H9 (cell line): Measurements from ENCODE around the gene PEX5L. TPM values are rescaled to one million over a fixed set of nuclear protein-coding genes. Genes with fewer than 3 reads are reported as not detected.

Experiments used
- DNase-seq: peaks from one replicate; pipeline ENCODE4 v3.0.0-alpha.2; 2017
- H2AFZ ChIP-seq: one replicate; pipeline ENCODE4 v1.6.1; 2013; ENCODE audit warnings: mild to moderate bottlenecking, low read length, control low read depth, moderate library complexity
- H2AK5ac ChIP-seq: 2 replicates; pipeline ENCODE4 v1.6.1; 2013; ENCODE audit warnings: low read length, control low read depth, mixed read lengths; ENCODE audit not compliant: insufficient read length
- H2BK120ac ChIP-seq: one replicate; pipeline ENCODE4 v1.6.1; 2013; ENCODE audit warnings: low read depth, mild to moderate bottlenecking, low read length, control low read depth, inconsistent platforms; ENCODE audit not compliant: poor library complexity, severe bottlenecking
- H2BK12ac ChIP-seq: 2 replicates; pipeline ENCODE4 v1.6.1; 2013; ENCODE audit warnings: low read length, control low read depth, mixed read lengths, low read depth; ENCODE audit not compliant: insufficient read length
- H2BK15ac ChIP-seq: 2 replicates; pipeline ENCODE4 v1.6.1; 2013; ENCODE audit warnings: low read depth, low read length, control low read depth
- H2BK20ac ChIP-seq: one replicate; pipeline ENCODE4 v1.6.1; 2013; ENCODE audit warnings: low read depth, mild to moderate bottlenecking, low read length, control low read depth, inconsistent platforms; ENCODE audit not compliant: poor library complexity, severe bottlenecking
- H2BK5ac ChIP-seq: 2 replicates; pipeline ENCODE4 v1.6.1; 2013; ENCODE audit warnings: low read length, control low read depth, mixed read lengths; ENCODE audit not compliant: insufficient read length
- H3K14ac ChIP-seq: 2 replicates; pipeline ENCODE4 v1.6.1; 2013; ENCODE audit warnings: low read length, control low read depth; ENCODE audit not compliant: insufficient read depth
- H3K18ac ChIP-seq: 2 replicates; pipeline ENCODE4 v1.6.1; 2013; ENCODE audit warnings: low read depth, mild to moderate bottlenecking, mixed read lengths, low read length, control low read depth; ENCODE audit not compliant: insufficient read length
- H3K23ac ChIP-seq: 2 replicates; pipeline ENCODE4 v1.6.1; 2013; ENCODE audit warnings: low read length, control low read depth, mixed read lengths, low read depth; ENCODE audit not compliant: insufficient read length
- H3K23me2 ChIP-seq: 2 replicates; pipeline ENCODE4 v1.6.1; 2013; ENCODE audit warnings: low read depth, mild to moderate bottlenecking, mixed read lengths, low read length, control low read depth; ENCODE audit not compliant: insufficient read length, poor library complexity, severe bottlenecking
- H3K27ac ChIP-seq: 2 replicates; pipeline ENCODE4 v1.5.1; 2013; ENCODE audit warnings: low read length, control low read depth, mixed read lengths, low read depth; ENCODE audit not compliant: insufficient read length
- H3K27me3 ChIP-seq: 2 replicates; pipeline ENCODE4 v1.6.1; 2013; ENCODE audit warnings: low read length, control low read depth, inconsistent platforms; ENCODE audit not compliant: insufficient read depth
- H3K4ac ChIP-seq: 2 replicates; pipeline ENCODE4 v1.6.1; 2013; ENCODE audit warnings: low read depth, mild to moderate bottlenecking, control low read depth, inconsistent platforms, low read length, moderate library complexity
- H3K4me1 ChIP-seq: 2 replicates; pipeline ENCODE4 v1.6.1; 2013; ENCODE audit warnings: low read length, control low read depth, inconsistent platforms; ENCODE audit not compliant: insufficient read depth
- H3K4me2 ChIP-seq: 2 replicates; pipeline ENCODE4 v1.6.1; 2013; ENCODE audit warnings: low read length, control low read depth, mixed read lengths; ENCODE audit not compliant: insufficient read length, insufficient read depth
- H3K56ac ChIP-seq: 2 replicates; pipeline ENCODE4 v1.6.1; 2013; ENCODE audit warnings: low read depth, mild to moderate bottlenecking, mixed read lengths, low read length, control low read depth; ENCODE audit not compliant: insufficient read length
- H3K79me1 ChIP-seq: 2 replicates; pipeline ENCODE4 v1.6.1; 2013; ENCODE audit warnings: low read depth, mild to moderate bottlenecking, moderate library complexity, low read length, control low read depth, inconsistent platforms; ENCODE audit not compliant: insufficient read depth, poor library complexity, severe bottlenecking
- H3K79me2 ChIP-seq: 2 replicates; pipeline ENCODE4 v1.6.1; 2013; ENCODE audit warnings: low read length, control low read depth, inconsistent platforms; ENCODE audit not compliant: insufficient read depth
- H3K9ac ChIP-seq: 2 replicates; pipeline ENCODE4 v1.6.1; 2013; ENCODE audit warnings: low read length, control low read depth, mixed read lengths; ENCODE audit not compliant: insufficient read length; ENCODE audit errors: extremely low read depth
- H3K9me3 ChIP-seq: one replicate; pipeline ENCODE4 v1.6.1; 2013; ENCODE audit warnings: low read depth, low read length, inconsistent platforms; ENCODE audit not compliant: control insufficient read depth
- H3T11ph ChIP-seq: one replicate; pipeline ENCODE4 v1.6.1; 2013; ENCODE audit warnings: mild to moderate bottlenecking, low read length, control low read depth, inconsistent platforms
- H4K20me1 ChIP-seq: one replicate; pipeline ENCODE4 v1.6.1; 2013; ENCODE audit not compliant: control insufficient read depth, insufficient read length, insufficient read depth
- H4K5ac ChIP-seq: 2 replicates; pipeline ENCODE4 v1.6.1; 2013; ENCODE audit warnings: low read depth, mild to moderate bottlenecking, mixed read lengths, low read length, control low read depth; ENCODE audit not compliant: insufficient read length
- H4K8ac ChIP-seq: replicated peaks from 2 replicates; pipeline ENCODE4 v1.6.1; 2013; ENCODE audit warnings: low read length, control low read depth, mixed read lengths, low read depth; ENCODE audit not compliant: insufficient read length
- H4K91ac ChIP-seq: 2 replicates; pipeline ENCODE4 v1.6.1; 2013; ENCODE audit warnings: low read depth, mild to moderate bottlenecking, moderate library complexity, mixed read lengths, low read length, control low read depth; ENCODE audit not compliant: insufficient read length
- H3K27ac Mint-ChIP-seq, 3 experiments: 2 replicates in 2 of 3; 3 replicates in 1 of 3; pipeline ENCODE4 v1.8.0; 2020 to 2021; ENCODE audit warnings: mixed read lengths in 3 of 3, mild to moderate bottlenecking in 1 of 3, moderate library complexity in 1 of 3
- H3K27me3 Mint-ChIP-seq: 2 replicates; pipeline ENCODE4 v1.8.0; 2021; ENCODE audit warnings: low read depth, mild to moderate bottlenecking, moderate library complexity, mixed read lengths
- H3K36me3 Mint-ChIP-seq, 3 experiments: 2 replicates in 2 of 3; 3 replicates in 1 of 3; pipeline ENCODE4 v1.8.0; 2020 to 2021; ENCODE audit warnings: low read depth in 3 of 3, mixed read lengths in 3 of 3; ENCODE audit not compliant: insufficient read depth in 1 of 3
- H3K4me1 Mint-ChIP-seq, 2 experiments: 2 replicates each; pipeline ENCODE4 v1.8.0; 2020; ENCODE audit warnings: mixed read lengths in 2 of 2
- H3K4me3 Mint-ChIP-seq, 2 experiments: 2 replicates in 1 of 2; 3 replicates in 1 of 2; pipeline ENCODE4 v1.8.0; 2020 to 2021; ENCODE audit warnings: mild to moderate bottlenecking in 2 of 2, mixed read lengths in 2 of 2, moderate library complexity in 1 of 2
- H3K9me3 Mint-ChIP-seq, 2 experiments: 2 replicates in 1 of 2; 3 replicates in 1 of 2; pipeline ENCODE4 v1.8.0; 2020; ENCODE audit warnings: mild to moderate bottlenecking in 2 of 2, mixed read lengths in 2 of 2, moderate library complexity in 1 of 2
- CTCF ChIP-seq: fragments of 200-600 bp; sonication (generic); conservative IDR thresholded peaks from 3 replicates; pipeline ENCODE4 v1.8.0; 2021; ENCODE audit warnings: antibody characterized with exemption, mild to moderate bottlenecking
- WGBS: extraction: QIAGEN DNeasy Blood & Tissue Kit; methylation state at CpG from one replicate; pipeline ENCODE4 v1.1.7; 2013; ENCODE audit warnings: missing lambda C conversion rate, low lambda C conversion rate, mixed read lengths; ENCODE audit not compliant: insufficient read length; ENCODE audit errors: extremely low coverage; 5-methylcytosine and 5-hydroxymethylcytosine counted together
- total RNA-seq: library from RNA; stranded (reverse); gene quantifications from 2 replicates; pipeline ENCODE4 v1.2.1, GENCODE V29; 2021

PEX5L gene
- total RNA-seq, 1 experiment from 2014 or later, result 0.85 TPM

DNA sequence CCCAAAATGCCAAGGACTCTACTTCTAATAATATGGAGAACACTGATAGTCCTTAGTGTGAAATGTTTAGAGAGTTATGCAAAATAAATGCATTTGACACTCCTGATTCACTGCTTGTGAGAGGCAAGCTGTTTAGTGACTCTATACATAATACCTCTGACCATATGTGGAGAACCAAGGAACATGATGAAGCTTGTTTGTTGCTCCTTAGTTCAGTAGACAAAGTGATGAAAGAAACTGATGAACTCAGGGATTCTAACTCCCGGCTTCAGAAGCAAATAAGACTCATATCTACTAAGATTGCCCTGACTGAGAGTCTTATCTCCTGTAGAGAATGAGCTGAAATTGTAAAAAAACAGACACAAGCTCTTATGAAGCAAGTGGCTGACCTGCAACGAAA, 41.3 kb downstream of the PEX5L start:
- H2BK5ac ChIP-seq, result no peak overlapping the region

More for the DNA sequence above, 41.3 kb downstream of the PEX5L start:
- H3K56ac ChIP-seq, result no peak overlapping the region
- H4K5ac ChIP-seq, result no peak overlapping the region
- no peaks in the 10 kb centered on the region for H4K20me1 ChIP-seq
- H3K9me3 ChIP-seq, result no peaks in the 10 kb centered on the region
- no peaks in the 10 kb centered on the region for H3K79me2 ChIP-seq
- no peak overlapping the region for H3K27ac ChIP-seq
- H2BK15ac ChIP-seq, result no peak overlapping the region
- no peak overlapping the region for H3K14ac ChIP-seq
- H3K27me3 Mint-ChIP-seq, result no peaks in the 10 kb centered on the region
- no peak overlapping the region for H4K91ac ChIP-seq
- no peak overlapping the region for H3K9ac ChIP-seq
- no peak overlapping the region for H3K4me3 Mint-ChIP-seq
- H3K4me1 ChIP-seq, result no peaks in the 10 kb centered on the region; the same call in 1 of the 2 replicates
- H3K27me3 ChIP-seq, result no peaks in the 10 kb centered on the region
- no peak overlapping the region for H2BK120ac ChIP-seq
- H2BK20ac ChIP-seq, result no peak overlapping the region
- no peak overlapping the region for H2AK5ac ChIP-seq
- no peaks in the 10 kb centered on the region for H3K79me1 ChIP-seq
- no peak overlapping the region for H3K4me2 ChIP-seq
- no peak for TF ChIP-seq CTCF
- H3K18ac ChIP-seq, result no peak overlapping the region
- peaks cover 0 to 5% of the 10 kb centered on the region in 2 experiments; a peak in 2 of 5 replicates for H3K9me3 Mint-ChIP-seq
- H3K36me3 Mint-ChIP-seq, result no peaks in the 10 kb centered on the region; a peak in 1 of 7 replicates
- H3K23me2 ChIP-seq, result no peaks in the 10 kb centered on the region
- no peak overlapping the region for H3K23ac ChIP-seq
- H3K4me1 Mint-ChIP-seq, result no peaks in the 10 kb centered on the region
- H2BK12ac ChIP-seq, result no peak overlapping the region
- WGBS, result no CpG with 5 or more reads among the region's 2 CpGs
- H3T11ph ChIP-seq, result no peak overlapping the region
- H3K27ac Mint-ChIP-seq, result no peak overlapping the region
- no peak overlapping the region for H4K8ac ChIP-seq
- DNase-seq, result no peak
- no peak overlapping the region for H3K4ac ChIP-seq
- H2AFZ ChIP-seq, result no peak overlapping the region
